Keratinocyte (primary cell): ENCODE data around the gene ALS2.

Experiments used
- EZH2 ChIP-seq: IDR thresholded peaks from one replicate; pipeline ENCODE4 v1.6.1; 2012; ENCODE audit warnings: inconsistent platforms, mild to moderate bottlenecking, low read length, moderate library complexity
- TF ChIP-seq, protein P1 (sequence below), 3 experiments: IDR thresholded peaks in 1 of 3; conservative IDR thresholded peaks in 1 of 3; optimal IDR thresholded peaks in 1 of 3; 2 replicates in 2 of 3; 3 replicates in 1 of 3; pipeline versions ENCODE3 to v1.5.1; 2011; ENCODE audit warnings: low read length in 3 of 3, mild to moderate bottlenecking in 3 of 3, moderate library complexity in 2 of 3, control low read depth in 1 of 3, inconsistent platforms in 1 of 3; ENCODE audit not compliant: insufficient read depth in 2 of 3; ENCODE audit errors: extremely low read depth in 1 of 3

DNA sequence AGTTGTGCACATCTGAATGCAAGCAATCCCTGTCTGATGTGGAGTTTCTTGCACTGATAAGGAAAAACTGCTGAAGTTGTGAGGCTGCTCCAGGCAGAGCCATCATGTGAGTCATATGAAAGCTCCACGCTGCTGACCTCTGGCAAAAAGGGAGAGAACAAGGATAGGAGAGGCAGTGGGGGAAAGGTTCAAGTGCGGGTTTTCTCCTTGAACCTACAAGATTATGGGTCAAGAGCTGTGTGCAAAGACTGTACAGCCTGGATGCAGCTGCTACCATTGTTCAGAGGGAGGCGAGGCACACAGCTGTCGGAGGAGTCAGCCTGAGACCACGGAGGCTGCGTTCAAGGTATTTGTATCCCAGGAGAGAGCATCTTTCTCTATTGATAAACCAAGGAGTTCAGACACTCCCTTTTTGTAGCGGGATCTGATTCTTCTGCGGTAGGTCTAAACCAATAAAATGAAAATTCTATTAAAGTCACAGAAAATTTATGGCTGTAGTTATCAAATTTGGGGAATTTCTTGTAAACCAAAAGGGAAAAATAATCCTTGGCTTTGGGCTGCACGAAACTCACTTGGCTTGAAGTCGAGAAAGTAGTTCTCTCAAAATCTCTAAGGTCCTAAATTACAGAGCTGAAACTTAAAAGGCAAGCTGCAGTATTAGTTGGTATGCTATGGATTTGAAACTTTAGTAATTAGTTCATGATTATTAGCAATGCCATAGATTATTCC is 25.9 kb upstream of the ALS2 start, which contains the start of gene CDK15:
- TF ChIP-seq, protein P1, sequence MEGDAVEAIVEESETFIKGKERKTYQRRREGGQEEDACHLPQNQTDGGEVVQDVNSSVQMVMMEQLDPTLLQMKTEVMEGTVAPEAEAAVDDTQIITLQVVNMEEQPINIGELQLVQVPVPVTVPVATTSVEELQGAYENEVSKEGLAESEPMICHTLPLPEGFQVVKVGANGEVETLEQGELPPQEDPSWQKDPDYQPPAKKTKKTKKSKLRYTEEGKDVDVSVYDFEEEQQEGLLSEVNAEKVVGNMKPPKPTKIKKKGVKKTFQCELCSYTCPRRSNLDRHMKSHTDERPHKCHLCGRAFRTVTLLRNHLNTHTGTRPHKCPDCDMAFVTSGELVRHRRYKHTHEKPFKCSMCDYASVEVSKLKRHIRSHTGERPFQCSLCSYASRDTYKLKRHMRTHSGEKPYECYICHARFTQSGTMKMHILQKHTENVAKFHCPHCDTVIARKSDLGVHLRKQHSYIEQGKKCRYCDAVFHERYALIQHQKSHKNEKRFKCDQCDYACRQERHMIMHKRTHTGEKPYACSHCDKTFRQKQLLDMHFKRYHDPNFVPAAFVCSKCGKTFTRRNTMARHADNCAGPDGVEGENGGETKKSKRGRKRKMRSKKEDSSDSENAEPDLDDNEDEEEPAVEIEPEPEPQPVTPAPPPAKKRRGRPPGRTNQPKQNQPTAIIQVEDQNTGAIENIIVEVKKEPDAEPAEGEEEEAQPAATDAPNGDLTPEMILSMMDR (optimal IDR thresholded peaks at IDR 0.05 in 1 of 3, IDR thresholded peaks at IDR 0.05 in 1 of 3, conservative IDR thresholded peaks at IDR 0.05 in 1 of 3; ENCODE audit: extremely low read depth in 1 of 3, insufficient read depth in 2 of 3, low read length in 3 of 3), result no peak
- no peak for TF ChIP-seq EZH2
